ENCODE results near the gene COQ7. TPM values are rescaled to one million over a fixed set of nuclear protein-coding genes. Genes with fewer than 3 reads are reported as not detected.

The COQ7 gene
- total RNA-seq, 1 experiment from 2014 or later = 26.6 TPM

- H3K4me2 ChIP-seq (ENCODE audit: low read length) = no peak overlapping the region
- POLR2A ChIA-PET = interaction anchor here (1.5 to 1.6 kb wide), 2 partner anchors 13 to 24 kb away, joined by 4 to 6 read pairs; no protein-coding TSS in a partner anchor
Measured at GRCh38 chr16:19110537-19111360, 43.3 kb downstream of the COQ7 start.

More at GRCh38 chr16:19110537-19111360, 43.3 kb downstream of the COQ7 start:
- Histone ChIP-seq H3K27ac (ENCODE audit: low read depth, low read length) (no peak overlapping the region), H3K4me1 (ENCODE audit: control insufficient read depth in 1 of 2, insufficient read depth in 2 of 2, low read length in 2 of 2) (peaks cover 38 to 81% of the 10 kb centered on the region in 2 experiments), H3K36me3 (ENCODE audit: control insufficient read depth in 1 of 2, insufficient read depth in 2 of 2, low read length in 2 of 2) (peaks cover 2 to 8% of the 10 kb centered on the region in 2 experiments; a peak in 2 of 4 replicates), H4K20me1 (ENCODE audit: insufficient read depth) (no peaks in the 10 kb centered on the region), H3K9me3 (ENCODE audit: control insufficient read depth in 1 of 2, insufficient read depth in 1 of 2, low read depth in 1 of 2, low read length in 2 of 2) (no peaks in the 10 kb centered on the region), H3K4me3 (replicated peaks in 1 of 2; ENCODE audit: low read depth in 1 of 2, low read length in 2 of 2) (no peak overlapping the region), H3K9ac (ENCODE audit: low read length) (no peak overlapping the region), H3K79me2 (ENCODE audit: insufficient read depth, low read length) (peaks cover 30% of the 10 kb centered on the region), H3K27me3 (ENCODE audit: insufficient read depth, low read length) (no peaks in the 10 kb centered on the region), H3K9me2 (ENCODE audit: insufficient read depth) (no peaks in the 10 kb centered on the region), H2AFZ (ENCODE audit: low read depth, low read length, poor library complexity, severe bottlenecking) (no peak overlapping the region)
- ATAC-seq = no peak
- intact Hi-C loops (cut with micrococcal nuclease) = no loop called here
- RAD21 ChIA-PET (ENCODE audit: low non-redundant PET in 1 of 2, low total read pairs in 2 of 2, uncharacterized antibody in 2 of 2, unreplicated experiment in 2 of 2) = no interaction called here
- DNase-seq (ENCODE audit: low read depth, low spot score) = no peak
- TF ChIP-seq YY1 (IDR thresholded peaks at IDR 0.05; ENCODE audit: extremely low read depth, insufficient replicate concordance, low read depth, low read length) = no peak
- TF ChIP-seq CTCF (IDR thresholded peaks at IDR 0.05 in 2 of 3, conservative IDR thresholded peaks at IDR 0.05 in 1 of 3; ENCODE audit: borderline replicate concordance in 1 of 3, insufficient read depth in 1 of 3, low read depth in 2 of 3, low read length in 2 of 3) = no peak
- TF ChIP-seq TCF7L2 (IDR thresholded peaks at IDR 0.05; ENCODE audit: borderline replicate concordance, extremely low read depth, insufficient read depth, insufficient read length) = no peak
- TF ChIP-seq SRF (IDR thresholded peaks at IDR 0.05; ENCODE audit: low read depth) = no peak
- TF ChIP-seq JUND (IDR thresholded peaks at IDR 0.05) = no peak
- TF ChIP-seq POLR2AphosphoS5 (IDR thresholded peaks at IDR 0.05; ENCODE audit: low read depth, low read length) = no peak
- no peak for TF ChIP-seq EZH2phosphoT487 (IDR thresholded peaks at IDR 0.05; ENCODE audit: borderline replicate concordance)
- no peak for TF ChIP-seq REST (IDR thresholded peaks at IDR 0.05; ENCODE audit: low read depth)
- TF ChIP-seq MAX (IDR thresholded peaks at IDR 0.05) = no peak
- TF ChIP-seq ZNF274 (IDR thresholded peaks at IDR 0.05; ENCODE audit: low read depth, low read length) = no peak
- no peak for TF ChIP-seq EZH2 (IDR thresholded peaks at IDR 0.05)
- no peak for TF ChIP-seq ELF1 (IDR thresholded peaks at IDR 0.05; ENCODE audit: borderline replicate concordance, low read depth)
- TF ChIP-seq CEBPB (IDR thresholded peaks at IDR 0.05; ENCODE audit: low read depth) = no peak
- TF ChIP-seq POLR2A (IDR thresholded peaks at IDR 0.05; ENCODE audit: borderline replicate concordance, extremely low read depth, insufficient read depth, insufficient read length) = no peak
- no peak for TF ChIP-seq ZFX (IDR thresholded peaks at IDR 0.05)
- TF ChIP-seq ZBTB33 (IDR thresholded peaks at IDR 0.05; ENCODE audit: extremely low read depth, insufficient replicate concordance, low read length) = no peak
- no peak for TF ChIP-seq RAD21 (IDR thresholded peaks at IDR 0.05; ENCODE audit: low read depth)
- no peak for TF ChIP-seq SIN3A (IDR thresholded peaks at IDR 0.05; ENCODE audit: low read depth)
- CTCF ChIA-PET = no interaction called here
- no TSS peak for BruUV-seq (replicated peaks)
